H9 (cell line): ENCODE measurements around the gene PROSER3. TPM values are rescaled to one million over a fixed set of nuclear protein-coding genes. Genes with fewer than 3 reads are reported as not detected.

Experiments
- DNase-seq: peaks from one replicate; pipeline ENCODE4 v3.0.0-alpha.2; 2017
- H2AFZ ChIP-seq: one replicate; pipeline ENCODE4 v1.6.1; 2013; ENCODE audit warnings: mild to moderate bottlenecking, low read length, control low read depth, moderate library complexity
- H2AK5ac ChIP-seq: 2 replicates; pipeline ENCODE4 v1.6.1; 2013; ENCODE audit warnings: low read length, control low read depth, mixed read lengths; ENCODE audit not compliant: insufficient read length
- H2BK120ac ChIP-seq: one replicate; pipeline ENCODE4 v1.6.1; 2013; ENCODE audit warnings: low read depth, mild to moderate bottlenecking, low read length, control low read depth, inconsistent platforms; ENCODE audit not compliant: poor library complexity, severe bottlenecking
- H2BK12ac ChIP-seq: 2 replicates; pipeline ENCODE4 v1.6.1; 2013; ENCODE audit warnings: low read length, control low read depth, mixed read lengths, low read depth; ENCODE audit not compliant: insufficient read length
- H2BK15ac ChIP-seq: 2 replicates; pipeline ENCODE4 v1.6.1; 2013; ENCODE audit warnings: low read depth, low read length, control low read depth
- H2BK20ac ChIP-seq: one replicate; pipeline ENCODE4 v1.6.1; 2013; ENCODE audit warnings: low read depth, mild to moderate bottlenecking, low read length, control low read depth, inconsistent platforms; ENCODE audit not compliant: poor library complexity, severe bottlenecking
- H2BK5ac ChIP-seq: 2 replicates; pipeline ENCODE4 v1.6.1; 2013; ENCODE audit warnings: low read length, control low read depth, mixed read lengths; ENCODE audit not compliant: insufficient read length
- H3K14ac ChIP-seq: 2 replicates; pipeline ENCODE4 v1.6.1; 2013; ENCODE audit warnings: low read length, control low read depth; ENCODE audit not compliant: insufficient read depth
- H3K18ac ChIP-seq: 2 replicates; pipeline ENCODE4 v1.6.1; 2013; ENCODE audit warnings: low read depth, mild to moderate bottlenecking, mixed read lengths, low read length, control low read depth; ENCODE audit not compliant: insufficient read length
- H3K23ac ChIP-seq: 2 replicates; pipeline ENCODE4 v1.6.1; 2013; ENCODE audit warnings: low read length, control low read depth, mixed read lengths, low read depth; ENCODE audit not compliant: insufficient read length
- H3K23me2 ChIP-seq: 2 replicates; pipeline ENCODE4 v1.6.1; 2013; ENCODE audit warnings: low read depth, mild to moderate bottlenecking, mixed read lengths, low read length, control low read depth; ENCODE audit not compliant: insufficient read length, poor library complexity, severe bottlenecking
- H3K27ac ChIP-seq: 2 replicates; pipeline ENCODE4 v1.5.1; 2013; ENCODE audit warnings: low read length, control low read depth, mixed read lengths, low read depth; ENCODE audit not compliant: insufficient read length
- H3K27me3 ChIP-seq: 2 replicates; pipeline ENCODE4 v1.6.1; 2013; ENCODE audit warnings: low read length, control low read depth, inconsistent platforms; ENCODE audit not compliant: insufficient read depth
- H3K4ac ChIP-seq: 2 replicates; pipeline ENCODE4 v1.6.1; 2013; ENCODE audit warnings: low read depth, mild to moderate bottlenecking, control low read depth, inconsistent platforms, low read length, moderate library complexity
- H3K4me1 ChIP-seq: 2 replicates; pipeline ENCODE4 v1.6.1; 2013; ENCODE audit warnings: low read length, control low read depth, inconsistent platforms; ENCODE audit not compliant: insufficient read depth
- H3K4me2 ChIP-seq: 2 replicates; pipeline ENCODE4 v1.6.1; 2013; ENCODE audit warnings: low read length, control low read depth, mixed read lengths; ENCODE audit not compliant: insufficient read length, insufficient read depth
- H3K56ac ChIP-seq: 2 replicates; pipeline ENCODE4 v1.6.1; 2013; ENCODE audit warnings: low read depth, mild to moderate bottlenecking, mixed read lengths, low read length, control low read depth; ENCODE audit not compliant: insufficient read length
- H3K79me1 ChIP-seq: 2 replicates; pipeline ENCODE4 v1.6.1; 2013; ENCODE audit warnings: low read depth, mild to moderate bottlenecking, moderate library complexity, low read length, control low read depth, inconsistent platforms; ENCODE audit not compliant: insufficient read depth, poor library complexity, severe bottlenecking
- H3K79me2 ChIP-seq: 2 replicates; pipeline ENCODE4 v1.6.1; 2013; ENCODE audit warnings: low read length, control low read depth, inconsistent platforms; ENCODE audit not compliant: insufficient read depth
- H3K9ac ChIP-seq: 2 replicates; pipeline ENCODE4 v1.6.1; 2013; ENCODE audit warnings: low read length, control low read depth, mixed read lengths; ENCODE audit not compliant: insufficient read length; ENCODE audit errors: extremely low read depth
- H3K9me3 ChIP-seq: one replicate; pipeline ENCODE4 v1.6.1; 2013; ENCODE audit warnings: low read depth, low read length, inconsistent platforms; ENCODE audit not compliant: control insufficient read depth
- H3T11ph ChIP-seq: one replicate; pipeline ENCODE4 v1.6.1; 2013; ENCODE audit warnings: mild to moderate bottlenecking, low read length, control low read depth, inconsistent platforms
- H4K20me1 ChIP-seq: one replicate; pipeline ENCODE4 v1.6.1; 2013; ENCODE audit not compliant: control insufficient read depth, insufficient read length, insufficient read depth
- H4K5ac ChIP-seq: 2 replicates; pipeline ENCODE4 v1.6.1; 2013; ENCODE audit warnings: low read depth, mild to moderate bottlenecking, mixed read lengths, low read length, control low read depth; ENCODE audit not compliant: insufficient read length
- H4K8ac ChIP-seq: replicated peaks from 2 replicates; pipeline ENCODE4 v1.6.1; 2013; ENCODE audit warnings: low read length, control low read depth, mixed read lengths, low read depth; ENCODE audit not compliant: insufficient read length
- H4K91ac ChIP-seq: 2 replicates; pipeline ENCODE4 v1.6.1; 2013; ENCODE audit warnings: low read depth, mild to moderate bottlenecking, moderate library complexity, mixed read lengths, low read length, control low read depth; ENCODE audit not compliant: insufficient read length
- H3K27ac Mint-ChIP-seq, 3 experiments: 2 replicates in 2 of 3; 3 replicates in 1 of 3; pipeline ENCODE4 v1.8.0; 2020 to 2021; ENCODE audit warnings: mixed read lengths in 3 of 3, mild to moderate bottlenecking in 1 of 3, moderate library complexity in 1 of 3
- H3K27me3 Mint-ChIP-seq: 2 replicates; pipeline ENCODE4 v1.8.0; 2021; ENCODE audit warnings: low read depth, mild to moderate bottlenecking, moderate library complexity, mixed read lengths
- H3K36me3 Mint-ChIP-seq, 3 experiments: 2 replicates in 2 of 3; 3 replicates in 1 of 3; pipeline ENCODE4 v1.8.0; 2020 to 2021; ENCODE audit warnings: low read depth in 3 of 3, mixed read lengths in 3 of 3; ENCODE audit not compliant: insufficient read depth in 1 of 3
- H3K4me1 Mint-ChIP-seq, 2 experiments: 2 replicates each; pipeline ENCODE4 v1.8.0; 2020; ENCODE audit warnings: mixed read lengths in 2 of 2
- H3K4me3 Mint-ChIP-seq, 2 experiments: 2 replicates in 1 of 2; 3 replicates in 1 of 2; pipeline ENCODE4 v1.8.0; 2020 to 2021; ENCODE audit warnings: mild to moderate bottlenecking in 2 of 2, mixed read lengths in 2 of 2, moderate library complexity in 1 of 2
- H3K9me3 Mint-ChIP-seq, 2 experiments: 2 replicates in 1 of 2; 3 replicates in 1 of 2; pipeline ENCODE4 v1.8.0; 2020; ENCODE audit warnings: mild to moderate bottlenecking in 2 of 2, mixed read lengths in 2 of 2, moderate library complexity in 1 of 2
- CTCF ChIP-seq: fragments of 200-600 bp; sonication (generic); conservative IDR thresholded peaks from 3 replicates; pipeline ENCODE4 v1.8.0; 2021; ENCODE audit warnings: antibody characterized with exemption, mild to moderate bottlenecking
- WGBS: extraction: QIAGEN DNeasy Blood & Tissue Kit; methylation state at CpG from one replicate; pipeline ENCODE4 v1.1.7; 2013; ENCODE audit warnings: missing lambda C conversion rate, low lambda C conversion rate, mixed read lengths; ENCODE audit not compliant: insufficient read length; ENCODE audit errors: extremely low coverage; 5-methylcytosine and 5-hydroxymethylcytosine counted together
- total RNA-seq: library from RNA; stranded (reverse); gene quantifications from 2 replicates; pipeline ENCODE4 v1.2.1, GENCODE V29; 2021

PROSER3 gene
- total RNA-seq, 1 experiment from 2014 or later, result 29.1 TPM

GRCh38 chr19:35742121-35742724 lies 15.8 kb upstream of the PROSER3 start, which contains the start of gene IGFLR1:
Gene IGFLR1 (minus strand): TSS chr19:35742452. CDS start chr19:35741180, 1,272 bp downstream.
- Histone ChIP-seq H2AK5ac (no peak within 1 kb of the TSS), H3K4me2 (peak within 1 kb of the TSS; percentile 58), H3K23me2 (peaks cover 18% of the 10 kb centered on the region), H2BK20ac (no peak within 1 kb of the TSS), H3K9ac (no peak within 1 kb of the TSS), H3K56ac (no peak within 1 kb of the TSS), H2BK5ac (no peak within 1 kb of the TSS), H3K9me3 (no peaks in the 10 kb centered on the region), H3T11ph (no peak within 1 kb of the TSS), H3K79me2 (no peaks in the 10 kb centered on the region), H2BK15ac (no peak within 1 kb of the TSS), H2BK12ac (no peak within 1 kb of the TSS), H3K23ac (no peak within 1 kb of the TSS), H3K79me1 (peaks cover 3% of the 10 kb centered on the region), H4K91ac (no peak within 1 kb of the TSS), H3K27me3 (no peaks in the 10 kb centered on the region), H3K4ac (no peak within 1 kb of the TSS), H3K4me1 (peaks cover 4% of the 10 kb centered on the region; the same call in 1 of the 2 replicates), H4K20me1 (no peaks in the 10 kb centered on the region), H4K8ac (no peak within 1 kb of the TSS), H2AFZ (no peak within 1 kb of the TSS), H4K5ac (no peak within 1 kb of the TSS), H3K27ac (no peak within 1 kb of the TSS), H3K18ac (no peak within 1 kb of the TSS), H2BK120ac (no peak within 1 kb of the TSS), H3K14ac (no peak within 1 kb of the TSS)
- H3K27ac Mint-ChIP-seq, result peak within 1 kb of the TSS in 1 of 3 experiments; percentile 69; a peak in 2 of 7 replicates
- TF ChIP-seq CTCF, result no peak
- H3K4me1 Mint-ChIP-seq, result peaks cover 20 to 33% of the 10 kb centered on the region in 2 experiments
- no CpG with 5 or more reads among the region's 9 CpGs for WGBS
- no peaks in the 10 kb centered on the region for H3K9me3 Mint-ChIP-seq
- H3K36me3 Mint-ChIP-seq, result peaks cover 17 to 28% (median 18%) of the 10 kb centered on the region in 3 experiments; a peak in 6 of 7 replicates
- DNase-seq, result no peak
- H3K27me3 Mint-ChIP-seq, result no peaks in the 10 kb centered on the region
- peak within 1 kb of the TSS; percentile 46 to 73 for H3K4me3 Mint-ChIP-seq
